Stomach smooth muscle (tissue), 2 donors: Measurements from ENCODE around the gene NEMP2.
"Not testable (repeated sequence)": the region's sequence is repeated elsewhere in the genome, so short reads cannot be mapped to it uniquely, and the experiment has no call there.

ENCODE experiments used
- H3K27ac ChIP-seq: one replicate; pipeline ENCODE4 v1.7.0; 2013; ENCODE audit warnings: mild to moderate bottlenecking, low read length, inconsistent platforms
- H3K27me3 ChIP-seq, 2 donors: one replicate each; pipeline ENCODE4 v1.7.0; 2013; ENCODE audit warnings: low read length in 2 of 2; ENCODE audit not compliant: insufficient read depth in 2 of 2, control insufficient read depth in 1 of 2
- H3K36me3 ChIP-seq, 2 donors: one replicate each; pipeline ENCODE4 v1.7.0; 2013; ENCODE audit warnings: low read length in 2 of 2; ENCODE audit not compliant: control insufficient read depth in 2 of 2, insufficient read depth in 2 of 2
- H3K4me1 ChIP-seq: one replicate; pipeline ENCODE4 v1.7.0; 2013; ENCODE audit warnings: low read length; ENCODE audit not compliant: control insufficient read depth, insufficient read depth
- H3K4me3 ChIP-seq, 2 donors: one replicate each; pipeline ENCODE4 v1.7.0; 2013; ENCODE audit warnings: low read length in 2 of 2
- H3K9ac ChIP-seq, 2 donors: one replicate each; pipeline ENCODE4 v1.7.0; 2013; ENCODE audit warnings: low read length in 2 of 2, mild to moderate bottlenecking in 1 of 2
- H3K9me3 ChIP-seq, 2 donors: one replicate each; pipeline ENCODE4 v1.7.0; 2013; ENCODE audit warnings: low read length in 2 of 2; ENCODE audit not compliant: control insufficient read depth in 2 of 2
- donor health status: healthy.
- donor health status: Pancreatic carcinoma.

The NEMP2 gene

DNA sequence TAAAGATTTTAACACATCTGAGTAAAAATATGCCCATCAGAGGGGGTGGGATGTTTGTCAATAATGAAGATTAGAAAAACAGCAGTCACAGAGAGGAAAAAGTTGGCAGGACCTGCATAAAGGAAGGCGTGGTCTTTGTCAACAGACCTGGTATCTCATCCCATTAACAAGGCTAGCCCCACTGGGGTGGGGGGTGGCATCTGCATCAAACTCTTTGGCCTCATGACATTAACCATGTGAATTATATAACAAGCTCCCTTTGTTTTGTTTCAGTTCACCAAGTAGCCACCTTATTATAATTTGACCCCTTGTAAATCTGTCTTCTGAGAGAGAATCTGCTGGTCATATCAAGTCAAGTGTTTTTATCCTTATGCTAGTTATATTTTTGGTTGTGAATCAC, 28.8 kb downstream of the NEMP2 start:
- H3K4me1 ChIP-seq: no peaks in the 10 kb centered on the region
- no peaks in the 10 kb centered on the region for H3K27me3 ChIP-seq
- H3K36me3 ChIP-seq: peaks cover 3 to 4% of the 10 kb centered on the region in 2 donors
- H3K4me3 ChIP-seq: no peak overlapping the region
- no peak overlapping the region for H3K9ac ChIP-seq
- no peaks in the 10 kb centered on the region for H3K9me3 ChIP-seq
- H3K27ac ChIP-seq: no peak overlapping the region

DNA sequence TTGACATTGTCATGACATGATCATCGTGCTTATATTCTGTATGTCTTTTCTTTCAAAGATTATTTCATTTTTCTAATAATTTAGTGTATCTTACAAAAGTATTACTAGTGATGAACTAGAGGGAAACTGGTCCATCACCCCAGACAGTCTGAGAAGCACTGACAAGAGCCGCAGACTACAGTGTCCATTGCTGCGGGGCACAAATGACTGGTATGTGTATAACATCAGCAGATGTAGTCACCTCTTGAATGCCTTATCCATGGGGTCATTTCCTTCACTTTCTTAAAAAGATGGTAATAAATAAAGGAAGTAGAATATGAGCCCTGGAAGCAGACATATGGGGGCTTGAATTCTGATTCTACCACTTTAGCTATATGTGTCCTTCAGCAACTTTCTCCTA, 29.6 kb downstream of the NEMP2 start:
- Histone ChIP-seq H3K9me3 (no peaks in the 10 kb centered on the region), H3K36me3 (peaks cover 3 to 8% of the 10 kb centered on the region in 2 donors), H3K4me3 (no peak overlapping the region), H3K27ac (no peak overlapping the region), H3K9ac (no peak overlapping the region), H3K27me3 (no peaks in the 10 kb centered on the region), H3K4me1 (no peaks in the 10 kb centered on the region)

DNA sequence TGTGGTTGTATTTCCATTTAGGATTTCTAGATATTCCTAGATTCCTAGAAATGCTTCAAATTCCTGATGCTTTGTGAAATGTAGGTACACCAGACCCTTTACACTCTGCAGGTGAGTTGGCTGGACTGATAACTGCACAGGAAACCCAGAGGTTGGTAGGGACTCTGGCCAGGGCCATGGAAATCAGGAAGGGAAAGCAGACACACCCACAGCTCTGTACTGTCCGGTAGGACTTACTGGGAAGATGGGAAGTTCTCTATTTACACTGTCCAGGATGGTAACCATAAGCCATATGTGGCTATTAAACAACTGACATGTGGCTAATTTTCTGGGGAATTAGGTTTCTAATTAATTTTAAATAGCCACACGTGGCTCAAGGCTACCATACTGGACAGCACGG, 31.4 kb downstream of the NEMP2 start:
- H3K4me1 ChIP-seq: no peaks in the 10 kb centered on the region
- no peaks in the 10 kb centered on the region for H3K27me3 ChIP-seq
- H3K4me3 ChIP-seq: no peak overlapping the region
- H3K9me3 ChIP-seq: no peaks in the 10 kb centered on the region
- no peak overlapping the region for H3K9ac ChIP-seq
- peaks cover 3 to 4% of the 10 kb centered on the region in 2 donors for H3K36me3 ChIP-seq
- no peak overlapping the region for H3K27ac ChIP-seq

DNA sequence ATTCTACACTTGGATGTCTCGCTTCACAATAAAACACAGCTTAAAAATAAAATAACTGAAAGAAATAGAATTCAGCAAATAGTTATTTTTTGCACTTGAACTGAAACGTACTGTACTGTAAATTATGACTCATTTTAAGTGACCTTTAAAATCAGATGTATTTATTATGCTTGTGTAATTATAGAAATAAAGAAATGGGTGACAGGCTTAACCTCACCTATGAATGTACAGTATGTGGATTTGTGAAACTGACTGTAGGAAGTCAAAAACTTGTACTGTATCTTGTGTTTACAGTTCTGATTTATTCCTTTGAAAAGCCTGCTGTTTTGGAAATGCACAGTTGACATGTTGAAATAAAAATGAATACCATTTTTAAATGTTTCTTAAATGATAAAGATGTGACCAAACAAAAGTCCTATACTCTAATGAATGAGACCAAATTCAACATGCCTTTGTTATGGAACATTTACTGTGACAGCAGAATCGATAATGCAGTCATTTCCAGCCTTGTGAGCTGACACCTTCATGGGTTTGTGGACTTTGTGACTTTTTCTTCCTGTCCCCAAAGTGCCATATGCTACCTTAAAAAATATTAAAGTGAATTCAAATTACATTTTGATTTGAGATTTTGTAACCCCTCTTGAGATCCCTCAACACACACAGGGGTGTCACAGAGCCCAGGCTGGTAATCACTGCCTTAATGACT, 32.7 kb downstream of the NEMP2 start:
- peaks cover 3 to 8% of the 10 kb centered on the region in 2 donors for H3K36me3 ChIP-seq
- H3K9ac ChIP-seq: no peak overlapping the region
- H3K27ac ChIP-seq: no peak overlapping the region

GRCh38 chr2:190501231-190501630, 33.3 kb downstream of the NEMP2 start:
- Histone ChIP-seq H3K27me3 (no peaks in the 10 kb centered on the region), H3K36me3 (peaks cover 3 to 8% of the 10 kb centered on the region in 2 donors), H3K9ac (no peak overlapping the region), H3K27ac (no peak overlapping the region), H3K4me1 (no peaks in the 10 kb centered on the region), H3K9me3 (no peaks in the 10 kb centered on the region), H3K4me3 (no peak overlapping the region)

More for the DNA sequence above, 32.7 kb downstream of the NEMP2 start:
- H3K27me3 ChIP-seq: no peaks in the 10 kb centered on the region
- H3K4me3 ChIP-seq: no peak overlapping the region
- H3K4me1 ChIP-seq: no peaks in the 10 kb centered on the region
- H3K9me3 ChIP-seq: no peaks in the 10 kb centered on the region

DNA sequence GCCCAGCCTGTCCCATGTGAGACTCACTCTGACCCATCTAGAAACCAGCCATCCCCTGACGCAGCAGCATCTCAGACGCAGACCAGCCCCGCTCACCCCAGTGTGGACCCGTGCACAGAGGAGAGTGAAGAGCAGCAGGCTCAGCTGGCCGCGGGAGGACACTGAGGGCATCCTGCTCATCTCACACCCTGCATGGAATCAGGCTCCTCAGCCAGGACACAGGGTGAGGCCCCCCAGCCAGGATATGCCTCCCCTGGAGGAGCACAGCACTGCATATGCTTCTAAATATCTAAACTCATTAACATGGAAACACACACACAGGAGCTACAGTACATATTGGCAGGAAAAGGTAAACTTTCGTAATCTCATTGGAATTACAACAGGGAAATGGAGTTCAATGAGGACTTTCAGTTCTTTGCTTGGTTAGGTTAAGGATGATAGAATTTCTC, 34.4 kb downstream of the NEMP2 start:
- Histone ChIP-seq H3K9me3 (no peaks in the 10 kb centered on the region), H3K4me3 (no peak overlapping the region), H3K9ac (no peak overlapping the region), H3K27me3 (no peaks in the 10 kb centered on the region), H3K36me3 (peaks cover 2 to 8% of the 10 kb centered on the region in 2 donors), H3K27ac (no peak overlapping the region), H3K4me1 (no peaks in the 10 kb centered on the region)

DNA sequence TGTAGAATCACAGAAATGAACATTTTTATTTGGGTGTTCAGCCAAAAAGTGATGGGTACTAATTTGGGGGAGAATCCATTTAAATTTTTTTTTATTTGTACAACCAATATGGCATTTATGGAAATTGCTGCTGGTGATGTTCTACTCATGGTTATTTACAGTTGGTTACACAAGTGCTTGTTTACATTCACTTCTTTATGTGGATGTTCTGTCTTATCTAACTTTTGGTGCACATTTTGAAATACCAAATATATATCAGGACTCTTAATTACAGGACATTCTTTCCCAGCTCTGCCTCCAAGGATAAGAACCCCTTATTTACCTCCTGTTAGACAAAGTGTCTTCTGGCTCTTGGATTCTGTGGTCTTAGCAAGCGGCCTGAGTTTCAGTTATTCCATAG, 35.2 kb downstream of the NEMP2 start:
- Histone ChIP-seq H3K9me3 (no peaks in the 10 kb centered on the region), H3K4me1 (no peaks in the 10 kb centered on the region)

GRCh38 chr2:190497428-190497827, 37.1 kb downstream of the NEMP2 start:
- no peak overlapping the region for H3K27ac ChIP-seq
- no peaks in the 10 kb centered on the region for H3K27me3 ChIP-seq
- no peak overlapping the region for H3K4me3 ChIP-seq

More for the DNA sequence above, 35.2 kb downstream of the NEMP2 start:
- H3K36me3 ChIP-seq: peaks cover 0 to 8% of the 10 kb centered on the region in 2 donors
- H3K9ac ChIP-seq: no peak overlapping the region
- H3K27ac ChIP-seq: no peak overlapping the region
- no peak overlapping the region for H3K4me3 ChIP-seq
- H3K27me3 ChIP-seq: no peaks in the 10 kb centered on the region

GRCh38 chr2:190494600-190495227, 39.8 kb downstream of the NEMP2 start:
- H3K9ac ChIP-seq, H3K4me1 ChIP-seq, H3K27me3 ChIP-seq, H3K9me3 ChIP-seq, H3K27ac ChIP-seq, H3K4me3 ChIP-seq, H3K36me3 ChIP-seq: not testable (repeated sequence)

More at GRCh38 chr2:190497428-190497827, 37.1 kb downstream of the NEMP2 start:
- Histone ChIP-seq H3K9ac (no peak overlapping the region), H3K4me1 (no peaks in the 10 kb centered on the region), H3K36me3 (peaks cover 0 to 8% of the 10 kb centered on the region in 2 donors), H3K9me3 (no peaks in the 10 kb centered on the region)

DNA sequence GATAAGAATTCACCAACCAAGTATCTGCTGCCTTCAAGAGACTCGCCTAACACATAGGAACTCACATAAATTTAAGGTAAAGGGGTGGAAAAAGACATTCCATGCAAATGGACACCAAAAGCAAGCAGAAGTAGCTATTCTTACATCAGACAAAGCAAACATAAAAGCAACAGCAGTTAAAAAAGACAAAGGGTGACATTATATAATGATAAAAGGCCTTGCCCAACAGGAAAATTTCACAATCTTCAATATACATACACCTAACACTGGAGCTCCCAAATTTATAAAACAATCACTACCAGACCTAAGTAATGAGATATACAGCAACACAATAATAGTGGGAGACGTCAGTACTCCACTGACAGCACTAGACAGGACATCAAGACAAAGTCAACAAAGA, 41.4 kb downstream of the NEMP2 start:
- peaks cover 8 to 13% of the 10 kb centered on the region in 2 donors for H3K36me3 ChIP-seq
- H3K27me3 ChIP-seq: no peaks in the 10 kb centered on the region
- H3K9ac ChIP-seq: no peak overlapping the region
- H3K4me3 ChIP-seq: no peak overlapping the region
- no peak overlapping the region for H3K27ac ChIP-seq
- H3K4me1 ChIP-seq: no peaks in the 10 kb centered on the region
- no peaks in the 10 kb centered on the region for H3K9me3 ChIP-seq

DNA sequence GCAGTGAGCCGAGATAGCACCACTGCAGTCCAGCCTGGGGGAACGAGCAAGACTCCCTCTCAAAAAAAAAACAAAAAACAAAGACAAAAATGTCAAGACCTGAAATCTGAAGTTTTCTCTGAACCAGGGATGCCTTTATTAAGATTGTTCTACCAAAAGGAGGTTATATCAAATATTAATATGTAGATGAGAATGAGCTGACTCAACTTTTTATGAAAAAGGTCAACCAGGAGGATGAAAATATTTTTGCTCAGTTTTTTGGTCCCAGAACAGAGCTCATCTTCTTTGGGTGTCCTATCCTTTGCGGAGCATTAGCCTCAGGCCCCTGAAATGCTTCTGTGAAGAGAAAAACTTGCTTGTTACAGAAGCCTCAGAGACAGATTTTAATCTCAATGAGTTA, 44.0 kb downstream of the NEMP2 start:
- Histone ChIP-seq H3K27ac (no peak overlapping the region), H3K4me3 (no peak overlapping the region), H3K36me3 (peaks cover 8 to 9% of the 10 kb centered on the region in 2 donors), H3K9ac (no peak overlapping the region), H3K27me3 (no peaks in the 10 kb centered on the region), H3K4me1 (peaks cover 5% of the 10 kb centered on the region), H3K9me3 (no peaks in the 10 kb centered on the region)
